ENCODE results near the gene LIPC.

LIPC gene

GRCh38 chr15:58452775-58453174 lies 21.0 kb downstream of the LIPC start:
- Histone ChIP-seq H3K4me3 (ENCODE audit: low read length) (no peak overlapping the region), H3K9me3 (ENCODE audit: control insufficient read depth, insufficient read depth, low read length) (no peaks in the 10 kb centered on the region), H3K4me1 (ENCODE audit: control insufficient read depth, insufficient read depth, low read length) (no peaks in the 10 kb centered on the region), H3K27me3 (ENCODE audit: control insufficient read depth, insufficient read depth, low read length) (no peaks in the 10 kb centered on the region), H3K36me3 (ENCODE audit: control insufficient read depth, insufficient read depth, low read length) (no peaks in the 10 kb centered on the region), H3K27ac (ENCODE audit: low read length) (no peak overlapping the region)
- WGBS (ENCODE audit: insufficient coverage, insufficient read length) = no CpG with 5 or more reads among the region's 4 CpGs
- no peak for DNase-seq (ENCODE audit: low read depth, low spot score)

DNA sequence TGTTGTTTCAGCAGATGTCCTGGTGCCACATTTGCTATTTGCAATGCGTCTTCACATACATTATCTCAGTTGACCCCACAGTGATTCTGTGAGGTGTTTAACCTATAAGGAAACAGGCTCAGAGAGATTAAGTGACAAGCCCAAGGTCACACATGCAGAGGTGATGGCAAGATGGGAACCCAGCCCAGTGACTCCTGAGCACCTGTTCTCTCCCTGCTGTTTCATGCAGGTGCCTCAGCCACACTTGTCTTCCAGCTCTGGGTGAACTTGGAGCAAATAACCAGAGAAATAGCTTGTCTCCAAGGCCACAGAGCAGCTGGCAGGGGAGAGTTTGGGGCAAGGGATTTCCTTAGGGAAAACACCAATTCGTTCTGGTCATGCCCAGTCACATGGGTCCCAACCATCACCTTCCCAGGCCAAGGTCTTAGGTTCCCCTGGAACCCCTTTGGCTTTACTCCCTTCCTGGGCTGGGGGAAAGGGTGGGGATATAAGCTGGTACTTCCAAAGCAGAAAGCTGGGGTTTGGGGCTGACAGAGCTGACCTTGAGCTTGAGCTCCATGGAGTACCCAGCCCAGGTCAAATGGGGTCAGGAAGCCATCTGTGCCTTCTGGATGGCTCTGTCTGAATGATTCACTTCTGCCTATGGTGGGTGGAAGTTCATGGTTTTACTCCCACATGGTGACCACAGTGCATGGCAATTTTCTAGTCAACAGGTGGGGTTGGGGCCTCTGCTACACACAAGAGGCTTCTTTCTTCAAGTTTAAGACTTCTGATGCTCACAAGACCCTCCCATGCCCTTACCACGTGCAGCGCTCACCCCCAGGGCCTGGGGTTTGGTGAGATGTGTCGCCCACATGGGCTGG lies 22.4 kb downstream of the LIPC start:
- no peaks in the 10 kb centered on the region for H3K27me3 ChIP-seq (ENCODE audit: control insufficient read depth, insufficient read depth, low read length)
- no peaks in the 10 kb centered on the region for H3K36me3 ChIP-seq (ENCODE audit: control insufficient read depth, insufficient read depth, low read length)
- H3K4me3 ChIP-seq (ENCODE audit: low read length) = no peak overlapping the region
- no peak overlapping the region for H3K27ac ChIP-seq (ENCODE audit: low read length)
- H3K4me1 ChIP-seq (ENCODE audit: control insufficient read depth, insufficient read depth, low read length) = no peaks in the 10 kb centered on the region
- DNase-seq (ENCODE audit: low read depth, low spot score) = no peak
- H3K9me3 ChIP-seq (ENCODE audit: control insufficient read depth, insufficient read depth, low read length) = no peaks in the 10 kb centered on the region
- no CpG with 5 or more reads among the region's 5 CpGs for WGBS (ENCODE audit: insufficient coverage, insufficient read length)

- Histone ChIP-seq H3K27me3 (ENCODE audit: control insufficient read depth, insufficient read depth, low read length) (no peaks in the 10 kb centered on the region), H3K27ac (ENCODE audit: low read length) (no peak overlapping the region), H3K4me1 (ENCODE audit: control insufficient read depth, insufficient read depth, low read length) (no peaks in the 10 kb centered on the region), H3K36me3 (ENCODE audit: control insufficient read depth, insufficient read depth, low read length) (no peaks in the 10 kb centered on the region), H3K4me3 (ENCODE audit: low read length) (no peak overlapping the region), H3K9me3 (ENCODE audit: control insufficient read depth, insufficient read depth, low read length) (no peaks in the 10 kb centered on the region)
- WGBS (ENCODE audit: insufficient coverage, insufficient read length) = no CpG with 5 or more reads among the region's 3 CpGs
- no peak for DNase-seq (ENCODE audit: low read depth, low spot score)
These were observed 23.2 kb downstream of the LIPC start for GRCh38 chr15:58454950-58455401.

- no peak overlapping the region for H3K4me3 ChIP-seq (ENCODE audit: low read length)
- DNase-seq (ENCODE audit: low read depth, low spot score) = no peak
- no CpG with 5 or more reads among the region's 7 CpGs for WGBS (ENCODE audit: insufficient coverage, insufficient read length)
- H3K36me3 ChIP-seq (ENCODE audit: control insufficient read depth, insufficient read depth, low read length) = no peaks in the 10 kb centered on the region
- no peaks in the 10 kb centered on the region for H3K9me3 ChIP-seq (ENCODE audit: control insufficient read depth, insufficient read depth, low read length)
- no peaks in the 10 kb centered on the region for H3K4me1 ChIP-seq (ENCODE audit: control insufficient read depth, insufficient read depth, low read length)
- no peak overlapping the region for H3K27ac ChIP-seq (ENCODE audit: low read length)
- no peaks in the 10 kb centered on the region for H3K27me3 ChIP-seq (ENCODE audit: control insufficient read depth, insufficient read depth, low read length)
These were observed 25.7 kb downstream of the LIPC start for GRCh38 chr15:58457466-58457965.

DNA sequence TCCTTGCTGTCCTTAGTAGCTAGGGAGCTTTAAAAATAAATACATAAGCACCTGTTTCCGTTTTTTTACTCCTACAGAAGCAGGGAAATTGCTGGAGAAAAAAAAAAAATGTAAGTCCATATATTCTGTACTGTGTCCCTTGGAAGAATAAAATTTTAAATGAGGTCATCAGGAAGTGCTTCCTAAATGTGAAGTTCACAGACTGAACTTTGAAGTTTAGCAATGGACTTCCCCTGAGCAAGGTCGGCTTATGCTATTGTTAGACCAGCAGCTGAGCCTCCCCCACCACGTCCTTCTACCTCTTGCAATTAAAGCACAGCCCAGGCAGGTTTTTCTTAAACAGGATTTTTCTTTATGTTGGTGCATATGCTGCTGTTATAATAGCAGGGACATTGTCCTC lies 26.3 kb downstream of the LIPC start:
- no CpG with 5 or more reads among the region's 3 CpGs for WGBS (ENCODE audit: insufficient coverage, insufficient read length)
- Histone ChIP-seq H3K9me3 (ENCODE audit: control insufficient read depth, insufficient read depth, low read length) (no peaks in the 10 kb centered on the region), H3K27ac (ENCODE audit: low read length) (no peak overlapping the region), H3K27me3 (ENCODE audit: control insufficient read depth, insufficient read depth, low read length) (no peaks in the 10 kb centered on the region), H3K4me1 (ENCODE audit: control insufficient read depth, insufficient read depth, low read length) (no peaks in the 10 kb centered on the region), H3K36me3 (ENCODE audit: control insufficient read depth, insufficient read depth, low read length) (no peaks in the 10 kb centered on the region), H3K4me3 (ENCODE audit: low read length) (no peak overlapping the region)
- no peak for DNase-seq (ENCODE audit: low read depth, low spot score)

- Histone ChIP-seq H3K9me3 (ENCODE audit: control insufficient read depth, insufficient read depth, low read length) (no peaks in the 10 kb centered on the region), H3K4me3 (ENCODE audit: low read length) (no peak overlapping the region), H3K4me1 (ENCODE audit: control insufficient read depth, insufficient read depth, low read length) (no peaks in the 10 kb centered on the region), H3K27ac (ENCODE audit: low read length) (no peak overlapping the region), H3K36me3 (ENCODE audit: control insufficient read depth, insufficient read depth, low read length) (no peaks in the 10 kb centered on the region), H3K27me3 (ENCODE audit: control insufficient read depth, insufficient read depth, low read length) (no peaks in the 10 kb centered on the region)
- no peak for DNase-seq (ENCODE audit: low read depth, low spot score)
- WGBS (ENCODE audit: insufficient coverage, insufficient read length) = no CpG with 5 or more reads among the region's 2 CpGs
These were observed 27.3 kb downstream of the LIPC start for GRCh38 chr15:58459045-58459444.

DNA sequence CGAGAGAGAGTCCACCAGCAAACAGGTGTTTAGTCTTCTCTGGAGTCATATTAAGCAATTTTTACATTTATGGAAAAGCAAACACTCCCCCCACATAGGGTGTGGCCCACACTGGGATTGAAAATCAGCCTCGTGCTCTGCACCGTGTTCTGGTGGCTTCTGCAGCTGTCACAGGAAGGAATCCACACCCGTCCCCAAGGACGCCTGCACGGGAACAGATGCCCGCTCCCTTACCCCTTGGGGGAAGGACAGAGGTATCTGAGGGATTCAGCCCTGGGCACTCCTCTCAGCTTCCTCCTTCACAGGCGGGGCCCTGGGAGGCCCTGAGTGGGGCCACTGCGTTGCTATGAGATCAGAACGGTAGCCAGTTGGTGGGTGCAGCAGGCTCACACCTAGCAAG lies 27.8 kb downstream of the LIPC start:
- WGBS (ENCODE audit: insufficient coverage, insufficient read length) = no CpG with 5 or more reads among the region's 10 CpGs
- H3K27me3 ChIP-seq (ENCODE audit: control insufficient read depth, insufficient read depth, low read length) = no peaks in the 10 kb centered on the region
- no peak overlapping the region for H3K27ac ChIP-seq (ENCODE audit: low read length)
- no peaks in the 10 kb centered on the region for H3K4me1 ChIP-seq (ENCODE audit: control insufficient read depth, insufficient read depth, low read length)
- no peaks in the 10 kb centered on the region for H3K36me3 ChIP-seq (ENCODE audit: control insufficient read depth, insufficient read depth, low read length)
- no peak for DNase-seq (ENCODE audit: low read depth, low spot score)
- H3K9me3 ChIP-seq (ENCODE audit: control insufficient read depth, insufficient read depth, low read length) = no peaks in the 10 kb centered on the region
- H3K4me3 ChIP-seq (ENCODE audit: low read length) = no peak overlapping the region

GRCh38 chr15:58460116-58460790 lies 28.5 kb downstream of the LIPC start:
- Histone ChIP-seq H3K36me3 (ENCODE audit: control insufficient read depth, insufficient read depth, low read length) (no peaks in the 10 kb centered on the region), H3K27ac (ENCODE audit: low read length) (no peak overlapping the region), H3K4me1 (ENCODE audit: control insufficient read depth, insufficient read depth, low read length) (no peaks in the 10 kb centered on the region), H3K4me3 (ENCODE audit: low read length) (no peak overlapping the region), H3K27me3 (ENCODE audit: control insufficient read depth, insufficient read depth, low read length) (no peaks in the 10 kb centered on the region), H3K9me3 (ENCODE audit: control insufficient read depth, insufficient read depth, low read length) (no peaks in the 10 kb centered on the region)
- no CpG with 5 or more reads among the region's 10 CpGs for WGBS (ENCODE audit: insufficient coverage, insufficient read length)
- no peak for DNase-seq (ENCODE audit: low read depth, low spot score)

DNA sequence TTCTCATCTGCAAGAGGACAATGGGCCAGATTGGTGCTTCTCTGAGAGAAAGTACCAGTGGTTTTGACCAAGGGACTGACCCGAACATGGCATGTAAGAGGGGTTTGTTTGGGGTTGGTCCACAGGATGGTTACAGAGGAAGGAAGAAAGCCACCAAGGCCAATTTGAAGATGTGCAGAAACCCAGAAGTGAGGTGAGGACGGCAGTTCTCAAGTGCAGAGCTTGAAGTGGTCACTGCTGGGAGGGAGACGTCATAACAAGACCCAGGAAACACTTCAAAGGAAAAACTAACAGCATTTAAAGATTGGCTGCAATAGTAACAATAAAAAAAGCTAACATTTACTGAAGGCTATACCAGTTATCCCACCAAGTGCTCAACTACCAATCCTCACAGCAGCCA lies 29.1 kb downstream of the LIPC start:
- Histone ChIP-seq H3K36me3 (ENCODE audit: control insufficient read depth, insufficient read depth, low read length) (no peaks in the 10 kb centered on the region), H3K9me3 (ENCODE audit: control insufficient read depth, insufficient read depth, low read length) (no peaks in the 10 kb centered on the region), H3K27me3 (ENCODE audit: control insufficient read depth, insufficient read depth, low read length) (no peaks in the 10 kb centered on the region), H3K27ac (ENCODE audit: low read length) (no peak overlapping the region), H3K4me1 (ENCODE audit: control insufficient read depth, insufficient read depth, low read length) (no peaks in the 10 kb centered on the region), H3K4me3 (ENCODE audit: low read length) (no peak overlapping the region)
- WGBS (ENCODE audit: insufficient coverage, insufficient read length) = no CpG with 5 or more reads among the region's 3 CpGs
- DNase-seq (ENCODE audit: low read depth, low spot score) = no peak

GRCh38 chr15:58462547-58462946 lies 30.8 kb downstream of the LIPC start:
- Histone ChIP-seq H3K27ac (ENCODE audit: low read length) (no peak overlapping the region), H3K36me3 (ENCODE audit: control insufficient read depth, insufficient read depth, low read length) (no peaks in the 10 kb centered on the region), H3K4me1 (ENCODE audit: control insufficient read depth, insufficient read depth, low read length) (no peaks in the 10 kb centered on the region), H3K4me3 (ENCODE audit: low read length) (no peak overlapping the region), H3K27me3 (ENCODE audit: control insufficient read depth, insufficient read depth, low read length) (no peaks in the 10 kb centered on the region), H3K9me3 (ENCODE audit: control insufficient read depth, insufficient read depth, low read length) (no peaks in the 10 kb centered on the region)
- DNase-seq (ENCODE audit: low read depth, low spot score) = no peak
- WGBS (ENCODE audit: insufficient coverage, insufficient read length) = no CpG with 5 or more reads among the region's 4 CpGs
